Effector memory CD4-positive, alpha-beta T cell (primary cell): ENCODE results near the gene C10orf67.
"Not testable (repeated sequence)": the region's sequence is repeated elsewhere in the genome, so short reads cannot be mapped to it uniquely, and the experiment has no call there.

Experiments used
- DNase-seq, 3 donors: peaks; one replicate each; pipeline ENCODE4 v3.0.0-alpha.2; 2020
- H3K27ac ChIP-seq: 2 replicates; pipeline ENCODE4 v1.7.0; 2013; ENCODE audit warnings: mild to moderate bottlenecking, low read length, moderate library complexity; ENCODE audit not compliant: insufficient read depth, poor library complexity, severe bottlenecking
- H3K27me3 ChIP-seq: replicated peaks from 2 replicates; pipeline ENCODE4 v1.7.0; 2013; ENCODE audit warnings: mild to moderate bottlenecking, low read length; ENCODE audit not compliant: insufficient read depth, control insufficient read depth, poor library complexity, severe bottlenecking
- H3K36me3 ChIP-seq: 2 replicates; pipeline ENCODE4 v1.7.0; 2013; ENCODE audit warnings: mild to moderate bottlenecking, low read length, moderate library complexity; ENCODE audit not compliant: control insufficient read depth, insufficient read depth
- H3K4me1 ChIP-seq: 2 replicates; pipeline ENCODE4 v1.7.0; 2013; ENCODE audit warnings: low read length, mild to moderate bottlenecking; ENCODE audit not compliant: control insufficient read depth, insufficient read depth, poor library complexity, severe bottlenecking
- H3K4me3 ChIP-seq: 2 replicates; pipeline ENCODE4 v1.7.0; 2013; ENCODE audit warnings: low read length, low read depth, mild to moderate bottlenecking; ENCODE audit not compliant: insufficient read depth, poor library complexity, severe bottlenecking
- H3K9me3 ChIP-seq: 2 replicates; pipeline ENCODE4 v1.7.0; 2013; ENCODE audit warnings: mild to moderate bottlenecking, low read length, moderate library complexity; ENCODE audit not compliant: control insufficient read depth

C10orf67 gene

GRCh38 chr10:23283680-23284079 lies 60.9 kb downstream of the C10orf67 start:
- Histone ChIP-seq H3K9me3 (no peaks in the 10 kb centered on the region), H3K4me1 (no peaks in the 10 kb centered on the region), H3K36me3 (no peaks in the 10 kb centered on the region), H3K27me3 (no peaks in the 10 kb centered on the region), H3K4me3 (no peak overlapping the region), H3K27ac (no peak overlapping the region)
- DNase-seq = no peak

- Histone ChIP-seq H3K4me3 (no peak overlapping the region), H3K4me1 (no peaks in the 10 kb centered on the region), H3K27ac (no peak overlapping the region), H3K9me3 (no peaks in the 10 kb centered on the region), H3K27me3 (no peaks in the 10 kb centered on the region), H3K36me3 (no peaks in the 10 kb centered on the region)
- DNase-seq = no peak
Observed at GRCh38 chr10:23281044-23281433, 63.6 kb downstream of the C10orf67 start.

- no peak for DNase-seq
- H3K36me3 ChIP-seq = no peaks in the 10 kb centered on the region
- no peak overlapping the region for H3K27ac ChIP-seq
- H3K4me1 ChIP-seq = no peaks in the 10 kb centered on the region
- no peak overlapping the region for H3K4me3 ChIP-seq
- no peaks in the 10 kb centered on the region for H3K9me3 ChIP-seq
- no peaks in the 10 kb centered on the region for H3K27me3 ChIP-seq
Observed at GRCh38 chr10:23280419-23281043, 64.1 kb downstream of the C10orf67 start.

GRCh38 chr10:23275355-23275754 lies 69.2 kb downstream of the C10orf67 start:
- H3K4me3 ChIP-seq = no peak overlapping the region

GRCh38 chr10:23274179-23274578 lies 70.4 kb downstream of the C10orf67 start:
- not testable (repeated sequence) for H3K36me3 ChIP-seq, DNase-seq

More at GRCh38 chr10:23275355-23275754, 69.2 kb downstream of the C10orf67 start:
- Histone ChIP-seq H3K27me3 (no peaks in the 10 kb centered on the region), H3K27ac (no peak overlapping the region), H3K4me1 (no peaks in the 10 kb centered on the region), H3K9me3 (no peaks in the 10 kb centered on the region), H3K36me3 (no peaks in the 10 kb centered on the region)
- DNase-seq = no peak

GRCh38 chr10:23270531-23270930 lies 74.1 kb downstream of the C10orf67 start:
- Histone ChIP-seq H3K27ac (no peak overlapping the region), H3K4me1 (no peaks in the 10 kb centered on the region), H3K36me3 (no peaks in the 10 kb centered on the region), H3K9me3 (no peaks in the 10 kb centered on the region), H3K4me3 (no peak overlapping the region), H3K27me3 (no peaks in the 10 kb centered on the region)
- DNase-seq = no peak

More at GRCh38 chr10:23274179-23274578, 70.4 kb downstream of the C10orf67 start:
- not testable (repeated sequence) for H3K4me3 ChIP-seq, H3K27me3 ChIP-seq, H3K27ac ChIP-seq, H3K9me3 ChIP-seq, H3K4me1 ChIP-seq

- Histone ChIP-seq H3K4me3 (no peak overlapping the region), H3K36me3 (no peaks in the 10 kb centered on the region), H3K27ac (no peak overlapping the region), H3K27me3 (no peaks in the 10 kb centered on the region), H3K4me1 (no peaks in the 10 kb centered on the region), H3K9me3 (no peaks in the 10 kb centered on the region)
- no peak for DNase-seq
Observed at GRCh38 chr10:23263441-23264164, 81.0 kb downstream of the C10orf67 start.

- Histone ChIP-seq H3K9me3 (no peaks in the 10 kb centered on the region), H3K4me1 (no peaks in the 10 kb centered on the region), H3K36me3 (no peaks in the 10 kb centered on the region), H3K4me3 (no peak overlapping the region), H3K27me3 (no peaks in the 10 kb centered on the region), H3K27ac (no peak overlapping the region)
- DNase-seq = no peak
Observed at GRCh38 chr10:23262928-23263327, 81.7 kb downstream of the C10orf67 start.

- no peak overlapping the region for H3K4me3 ChIP-seq
- H3K27me3 ChIP-seq = no peaks in the 10 kb centered on the region
- no peaks in the 10 kb centered on the region for H3K9me3 ChIP-seq
- DNase-seq = no peak
- H3K36me3 ChIP-seq = no peaks in the 10 kb centered on the region
- H3K4me1 ChIP-seq = no peaks in the 10 kb centered on the region
- no peak overlapping the region for H3K27ac ChIP-seq
Observed at GRCh38 chr10:23258516-23258915, 86.1 kb downstream of the C10orf67 start.

- H3K27ac ChIP-seq = no peak overlapping the region
- H3K27me3 ChIP-seq = no peaks in the 10 kb centered on the region
- H3K9me3 ChIP-seq = no peaks in the 10 kb centered on the region
- no peak for DNase-seq
- H3K4me1 ChIP-seq = no peaks in the 10 kb centered on the region
- no peaks in the 10 kb centered on the region for H3K36me3 ChIP-seq
- no peak overlapping the region for H3K4me3 ChIP-seq
Observed at GRCh38 chr10:23253780-23254179, 90.8 kb downstream of the C10orf67 start.
